ENCODE measurements around the gene SPAG7.

Gene SPAG7

DNA sequence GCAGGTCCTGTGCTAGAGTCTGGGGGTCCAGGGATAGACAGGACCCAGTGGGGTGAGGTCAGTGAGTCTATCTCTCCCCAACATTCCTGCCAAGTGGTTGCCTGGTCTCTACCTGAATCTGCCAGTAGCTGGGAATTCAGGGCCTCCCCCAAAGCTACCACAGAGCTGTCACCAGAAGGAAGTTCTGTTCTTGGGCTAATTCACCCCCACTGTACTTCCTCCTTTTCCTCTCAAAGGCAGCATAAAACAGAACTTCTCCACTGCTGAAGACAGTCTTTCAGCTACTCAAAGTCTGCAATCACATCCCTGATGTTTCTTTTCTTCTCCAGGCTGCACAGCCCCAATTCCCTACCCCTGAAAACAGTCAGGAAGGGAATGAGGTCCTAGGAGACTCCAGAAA, 11.1 kb upstream of the SPAG7 start:
- DNase-seq (ENCODE audit: extremely low read depth in 1 of 2, low read depth in 1 of 2), result no peak

DNA sequence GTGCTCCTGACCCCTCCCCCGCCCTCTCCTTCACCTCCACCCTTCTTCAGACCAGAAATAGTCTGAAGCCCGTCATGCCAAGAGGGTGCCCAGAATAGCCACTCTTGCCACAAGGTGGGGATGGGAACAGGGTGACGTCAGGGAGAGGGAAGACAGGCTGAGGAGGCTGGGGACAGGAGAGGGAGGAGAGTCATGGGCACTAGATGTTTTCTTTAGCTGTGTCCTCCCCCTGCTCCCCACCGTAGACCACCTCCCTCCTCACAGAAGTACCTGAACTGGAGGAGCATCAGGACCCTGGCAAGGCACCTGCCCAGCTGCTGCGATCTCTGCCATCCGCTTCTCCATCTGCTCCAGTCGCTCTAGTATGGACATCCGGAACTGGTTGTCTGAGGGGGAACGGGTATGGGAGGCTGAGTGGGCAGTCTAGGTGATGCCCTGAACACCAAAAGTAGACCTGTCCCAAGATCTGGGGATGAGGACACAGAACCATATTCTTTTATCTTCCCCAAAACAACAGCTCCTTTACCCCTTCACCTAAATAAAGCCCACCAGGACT, 6.6 kb upstream of the SPAG7 start:
- no peak for DNase-seq (ENCODE audit: extremely low read depth in 1 of 2, low read depth in 1 of 2)

DNA sequence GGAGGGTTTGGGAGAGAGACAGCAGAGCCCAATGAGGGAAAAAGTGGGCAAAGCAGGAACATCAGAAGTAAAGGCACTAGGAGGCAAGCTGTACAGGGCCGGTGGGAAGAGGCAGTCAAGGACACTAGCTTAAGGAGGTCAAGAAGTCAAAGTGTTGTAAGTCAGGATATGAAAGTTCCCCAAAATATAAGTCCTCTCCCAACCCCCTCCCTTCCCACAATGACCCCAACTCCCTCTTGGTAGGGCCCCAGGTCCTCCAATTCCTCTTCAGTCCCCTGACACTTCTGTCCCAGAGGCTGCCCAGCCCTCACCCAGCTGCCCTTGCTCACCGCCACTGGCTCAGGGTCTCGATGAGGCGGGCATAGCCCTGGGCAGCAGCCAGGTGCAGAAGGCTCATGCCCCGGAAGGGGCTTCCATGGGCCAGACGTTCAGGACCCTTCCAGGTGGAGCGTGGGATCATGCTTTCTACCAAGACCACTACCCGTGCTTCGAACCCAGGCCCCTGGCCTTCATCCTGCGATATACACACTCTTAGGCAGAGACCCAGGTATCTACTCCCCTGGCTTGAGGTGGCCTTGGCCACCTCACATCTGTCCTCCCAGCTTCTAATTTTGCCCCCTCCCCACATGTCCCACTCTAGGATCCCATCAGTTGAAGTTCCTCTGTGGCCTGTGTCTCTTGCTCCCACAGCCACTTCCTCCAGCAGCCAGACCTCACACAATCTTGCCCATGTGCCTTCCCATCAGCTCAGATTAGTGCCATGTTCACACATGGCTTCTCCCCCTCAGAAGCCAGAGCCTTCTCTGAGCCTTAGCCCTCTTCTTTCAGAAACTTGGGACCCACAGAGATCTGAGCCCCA, 5.9 kb upstream of the SPAG7 start:
- DNase-seq (ENCODE audit: extremely low read depth in 1 of 2, low read depth in 1 of 2), result no peak

DNA sequence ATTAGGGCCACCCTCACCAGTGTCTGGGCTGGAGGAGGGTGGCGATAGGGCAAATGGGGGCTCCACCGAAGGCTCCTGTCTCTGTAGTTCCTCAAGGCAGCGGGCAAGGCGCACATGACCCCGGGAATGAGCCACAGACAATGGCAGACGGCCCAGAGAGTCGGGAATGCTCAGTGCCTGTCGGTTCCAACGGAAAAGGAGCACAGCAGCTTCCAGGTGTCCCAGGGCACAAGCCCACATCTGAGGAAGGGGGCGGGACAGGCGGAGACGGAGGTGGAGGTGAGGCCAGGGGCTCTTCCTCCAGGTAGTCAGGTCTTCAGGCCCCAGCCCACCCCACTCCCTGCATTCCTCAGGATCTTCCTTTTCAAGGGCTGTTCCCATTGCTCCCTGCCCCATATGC, 5.1 kb upstream of the SPAG7 start:
- no peak for DNase-seq (ENCODE audit: extremely low read depth in 1 of 2, low read depth in 1 of 2)

DNA sequence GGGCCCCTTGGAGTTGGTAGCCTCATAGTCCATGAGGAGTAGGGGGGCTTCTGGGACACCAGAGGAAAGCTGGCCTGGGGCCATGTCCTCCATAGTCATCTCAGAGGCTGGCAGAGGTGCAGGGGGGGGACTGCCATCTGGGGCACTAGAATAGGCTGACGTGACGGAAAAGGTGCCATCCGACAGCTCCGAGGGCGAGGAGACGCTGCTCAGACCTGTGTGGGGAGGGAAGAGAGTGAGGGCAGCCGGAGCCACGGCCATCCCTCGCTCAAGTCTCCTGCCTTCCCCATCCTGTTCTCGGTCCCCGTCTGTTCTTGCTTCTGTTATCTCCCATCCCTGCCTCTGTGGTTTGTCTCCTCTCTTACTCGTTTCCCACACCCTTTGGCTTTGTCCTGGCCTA, 4.7 kb upstream of the SPAG7 start:
- no peak for DNase-seq (ENCODE audit: extremely low read depth in 1 of 2, low read depth in 1 of 2)

DNA sequence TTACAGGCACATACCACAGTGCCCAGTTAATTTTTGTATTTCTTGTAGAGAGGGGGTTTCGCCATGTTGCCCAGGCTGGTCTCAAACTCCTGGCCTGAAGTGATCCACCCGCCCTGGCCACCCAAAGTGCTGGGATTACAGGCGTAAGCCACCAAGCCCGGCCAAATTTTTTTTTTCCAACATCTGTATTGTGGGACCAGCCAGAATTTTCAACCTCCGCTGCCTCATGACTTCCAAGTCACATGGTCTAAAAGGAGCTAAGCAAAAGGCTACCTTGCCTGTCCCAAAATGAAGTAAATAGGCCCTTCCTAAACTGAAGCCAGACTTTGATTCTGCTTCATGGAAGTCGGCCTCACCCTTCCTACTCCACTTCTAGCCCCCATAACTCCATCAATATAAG, 4.2 kb upstream of the SPAG7 start:
- DNase-seq (ENCODE audit: extremely low read depth in 1 of 2, low read depth in 1 of 2), result no peak

DNA sequence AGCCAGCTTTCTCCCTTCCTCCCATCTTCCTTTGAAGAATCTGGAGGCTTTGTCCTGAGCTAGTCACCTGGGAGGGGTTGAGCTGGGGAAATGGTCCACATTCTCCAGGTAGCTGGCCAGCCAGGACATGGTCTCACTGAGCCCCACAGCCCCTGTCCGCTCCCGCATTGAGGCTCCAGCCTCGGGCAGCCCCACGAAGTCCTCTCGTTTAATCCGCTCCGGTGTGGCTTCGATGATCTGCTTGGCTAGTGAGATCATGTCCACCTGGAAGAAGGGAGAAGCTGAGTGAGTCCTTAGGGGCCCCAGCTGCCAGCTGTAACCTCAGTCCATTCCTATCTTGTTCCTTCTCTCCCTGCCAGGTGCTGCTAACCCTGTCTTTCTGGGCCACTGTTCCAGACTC, 2.7 kb upstream of the SPAG7 start:
- DNase-seq (ENCODE audit: extremely low read depth in 1 of 2, low read depth in 1 of 2), result no peak

DNA sequence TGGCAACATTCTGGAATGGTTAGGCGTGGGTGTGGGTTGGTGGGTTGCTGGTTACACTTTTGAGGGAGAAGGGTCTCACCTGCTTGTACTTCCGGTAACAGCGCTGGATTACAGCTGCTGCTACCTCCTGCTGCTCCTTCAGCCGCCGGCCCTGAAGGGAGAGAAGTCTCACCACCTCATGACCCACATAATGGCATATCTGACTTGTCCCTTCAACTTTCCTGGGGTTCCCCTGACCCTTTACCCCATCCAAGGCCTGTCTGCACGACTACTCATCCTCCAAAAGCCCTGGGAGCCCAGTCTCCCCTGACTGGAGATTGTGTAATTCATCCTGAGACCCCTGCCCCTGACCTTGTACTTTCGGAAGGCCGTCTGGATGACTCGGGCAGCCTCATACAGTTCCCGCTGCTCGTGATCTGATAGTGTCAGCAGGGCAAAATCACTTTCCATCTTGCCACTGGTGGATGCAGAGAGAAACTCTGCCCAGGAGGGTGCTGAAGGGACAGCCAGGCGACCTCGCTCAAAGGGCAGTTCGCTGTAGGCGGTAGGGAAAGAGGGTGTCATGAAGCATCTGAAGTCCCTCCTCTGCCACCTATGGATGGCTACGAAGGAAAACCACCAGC, 2.0 kb upstream of the SPAG7 start:
- DNase-seq (ENCODE audit: extremely low read depth in 1 of 2, low read depth in 1 of 2), result no peak

DNA sequence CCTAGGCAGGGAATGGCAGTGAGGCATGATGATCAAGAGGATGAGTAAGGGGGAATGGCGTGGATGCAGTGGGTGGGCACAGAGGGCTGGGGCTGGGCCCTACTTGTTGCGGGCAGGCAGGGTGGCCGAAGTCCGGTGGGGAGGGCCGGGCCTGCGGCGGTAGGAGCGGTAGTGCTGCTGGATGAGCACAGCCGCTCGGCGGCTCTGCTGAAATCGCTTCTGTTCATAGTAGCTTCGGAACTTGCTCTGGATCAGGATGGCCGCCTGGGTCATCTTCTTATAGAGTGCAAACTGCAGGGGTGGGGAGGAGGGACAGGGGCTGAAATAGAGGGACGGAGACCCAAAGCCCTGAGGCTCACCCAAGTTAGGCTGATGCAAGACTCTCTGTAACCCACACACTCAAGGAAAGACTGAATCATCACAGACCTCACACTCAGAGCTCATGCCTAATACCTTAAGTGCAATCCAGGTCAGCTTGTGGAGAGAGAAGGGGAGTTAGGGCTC, 1.5 kb upstream of the SPAG7 start:
- no peak for DNase-seq (ENCODE audit: extremely low read depth in 1 of 2, low read depth in 1 of 2)

DNA sequence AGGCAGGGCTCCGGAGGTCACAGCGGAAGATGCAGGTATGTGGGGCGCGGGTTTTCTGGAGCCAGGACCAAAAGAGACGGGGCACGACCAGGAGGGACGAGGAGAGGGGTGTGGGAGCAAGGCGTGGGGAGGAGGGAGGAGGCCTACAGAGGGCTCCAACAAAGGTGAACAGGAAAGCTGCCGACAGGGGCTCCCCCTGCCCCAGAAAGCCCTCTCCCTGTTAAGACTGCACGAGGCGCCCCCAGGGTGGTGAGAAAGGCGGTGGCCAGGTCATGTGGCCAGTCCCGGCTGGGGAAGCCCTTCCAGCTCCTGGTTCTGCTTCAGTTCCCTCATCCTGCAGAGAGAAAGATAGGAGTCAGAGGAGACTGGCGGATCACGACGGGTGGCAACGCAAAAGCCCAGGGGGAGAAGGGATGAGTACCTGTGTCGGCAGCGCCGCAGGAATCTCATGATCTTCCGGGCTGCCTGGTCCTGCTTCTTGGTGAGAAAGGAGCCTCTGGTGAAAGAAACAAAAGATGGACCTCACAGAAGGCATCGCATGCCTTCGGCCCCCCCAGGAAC, 949 bp upstream of the SPAG7 start:
- DNase-seq (ENCODE audit: extremely low read depth in 1 of 2, low read depth in 1 of 2), result no peak

DNA sequence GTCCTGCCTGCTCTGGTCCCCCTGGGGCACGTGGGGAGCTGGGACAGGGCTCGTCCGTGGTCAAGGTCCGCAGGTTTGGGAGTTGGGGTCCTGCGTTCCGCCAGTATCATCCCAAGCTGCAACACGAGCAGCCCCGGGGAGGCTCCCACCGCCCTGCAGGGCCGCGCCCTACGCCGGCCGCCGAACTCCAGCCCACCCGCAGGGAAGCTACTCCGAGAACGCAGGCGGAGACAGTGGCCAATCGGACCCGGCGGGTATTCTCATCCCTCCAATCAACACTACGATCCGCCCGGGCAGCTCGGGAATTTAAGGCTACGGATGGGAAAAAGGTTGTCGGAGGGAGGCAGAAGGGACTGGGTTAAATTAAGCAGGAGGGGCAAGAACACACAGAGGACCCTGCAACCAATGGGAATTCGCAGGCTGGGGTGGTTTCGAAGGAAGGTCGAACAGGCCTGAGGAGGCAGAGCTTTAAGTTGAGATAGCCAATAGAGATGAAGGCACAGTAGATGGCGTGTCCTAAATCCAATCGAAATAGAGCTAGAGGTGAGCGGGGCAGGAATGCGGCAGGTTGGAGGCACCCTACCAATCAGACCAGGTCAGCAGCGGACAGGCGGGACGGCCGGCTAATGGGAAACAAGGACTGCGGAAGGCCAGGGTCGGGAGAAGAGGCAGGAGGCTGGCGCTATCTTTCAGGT, 626 bp downstream of the SPAG7 start:
- DNase-seq (ENCODE audit: extremely low read depth in 1 of 2, low read depth in 1 of 2), result peak; percentile 82 to 92

DNA sequence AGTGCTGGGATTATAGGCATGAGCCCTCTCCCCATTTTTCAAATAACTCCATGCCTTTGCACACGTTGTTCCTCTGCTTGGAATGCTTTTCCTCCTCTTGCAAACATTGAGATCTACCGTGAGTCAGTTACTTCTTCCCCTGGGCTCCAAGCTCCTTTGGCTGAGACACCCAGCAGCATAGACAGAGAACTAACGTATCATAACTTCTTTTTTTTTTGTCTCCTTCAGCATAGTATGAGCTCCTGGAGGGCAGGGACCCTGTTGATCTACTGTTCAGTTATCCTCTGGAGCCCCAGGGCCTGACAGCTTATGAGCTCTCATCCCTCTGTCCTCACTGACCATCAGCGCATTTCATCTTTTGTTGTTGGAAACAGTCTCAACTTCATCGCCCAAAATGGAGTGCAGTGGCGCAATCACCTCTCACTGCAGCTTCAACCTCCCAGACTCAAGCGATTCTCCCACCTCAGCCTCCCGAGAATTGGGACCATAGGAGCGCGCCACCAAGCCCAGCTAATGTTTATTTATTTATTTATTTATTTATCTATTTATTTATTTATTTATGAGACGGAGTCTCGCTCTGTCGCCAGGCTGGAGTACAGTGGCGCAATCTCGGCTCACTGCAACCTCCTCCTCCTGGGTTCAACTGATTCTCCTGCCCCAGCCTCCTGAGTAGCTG, 2.2 kb downstream of the SPAG7 start:
- no peak for DNase-seq (ENCODE audit: extremely low read depth in 1 of 2, low read depth in 1 of 2)

DNA sequence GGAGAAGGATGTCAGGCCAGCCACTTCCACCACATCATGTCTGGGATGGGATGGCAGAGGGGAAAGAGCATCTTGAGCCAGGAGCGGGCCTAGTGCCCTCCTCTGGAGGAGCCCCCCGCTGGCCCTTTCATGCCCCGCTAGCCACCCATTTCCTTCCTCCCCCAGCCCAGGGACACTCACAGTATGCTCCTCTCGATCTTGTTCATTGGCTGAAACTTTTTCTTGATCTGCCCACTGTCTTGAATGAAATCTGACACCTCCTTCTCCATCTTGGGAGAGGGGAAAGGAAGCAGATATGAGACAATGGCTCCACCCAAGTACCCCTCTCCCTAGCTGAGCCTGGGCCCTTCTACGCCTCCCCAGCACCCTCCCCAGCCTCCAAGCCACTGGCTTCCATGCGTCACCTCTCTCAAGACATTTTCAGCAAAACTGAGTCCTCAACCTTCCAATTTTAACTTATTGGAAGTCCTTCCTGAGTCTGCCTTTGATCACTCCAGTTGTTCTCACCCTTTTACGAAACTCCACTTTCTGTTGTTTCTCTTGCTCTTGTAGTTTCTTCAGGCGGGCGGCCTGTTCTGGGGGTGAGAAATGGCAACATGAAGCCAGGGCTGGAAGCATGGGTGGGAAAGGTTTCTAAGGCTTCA, 7.2 kb downstream of the SPAG7 start:
- no peak for DNase-seq (ENCODE audit: extremely low read depth in 1 of 2, low read depth in 1 of 2)

DNA sequence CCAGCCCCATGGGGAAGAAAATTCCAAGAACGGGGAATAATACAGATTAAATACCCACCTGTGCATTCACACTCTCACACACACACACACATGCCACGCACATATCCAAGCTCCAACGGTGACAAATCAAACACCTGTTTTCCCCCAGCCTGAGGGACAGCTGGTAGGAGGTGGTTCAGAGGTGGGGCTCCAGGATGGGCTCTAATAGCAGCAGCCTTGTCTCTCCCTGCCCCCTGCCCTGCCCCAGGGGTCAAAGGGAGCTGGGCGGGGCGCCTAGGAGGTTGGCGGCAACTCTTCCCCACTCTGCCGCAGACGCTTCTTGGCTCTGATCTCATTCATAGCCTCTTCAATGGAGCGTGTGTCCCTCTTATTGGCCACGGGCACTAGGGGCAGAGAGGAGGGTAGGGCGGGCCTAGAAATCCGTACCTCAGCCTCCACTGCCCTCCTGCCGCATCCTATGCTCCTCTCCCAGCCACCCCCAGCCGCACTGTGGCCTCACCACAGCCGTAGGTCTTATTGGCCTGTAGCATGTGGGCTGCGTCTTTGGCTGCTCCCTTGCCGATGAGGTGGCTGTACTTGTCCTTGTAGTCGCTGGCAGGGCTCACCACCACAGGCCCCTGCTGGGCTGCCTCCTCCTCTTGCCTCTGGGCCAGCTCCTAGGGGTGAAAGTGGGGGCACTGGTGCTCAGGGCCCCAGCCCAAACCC, 8.2 kb downstream of the SPAG7 start:
- DNase-seq (ENCODE audit: extremely low read depth in 1 of 2, low read depth in 1 of 2), result no peak

DNA sequence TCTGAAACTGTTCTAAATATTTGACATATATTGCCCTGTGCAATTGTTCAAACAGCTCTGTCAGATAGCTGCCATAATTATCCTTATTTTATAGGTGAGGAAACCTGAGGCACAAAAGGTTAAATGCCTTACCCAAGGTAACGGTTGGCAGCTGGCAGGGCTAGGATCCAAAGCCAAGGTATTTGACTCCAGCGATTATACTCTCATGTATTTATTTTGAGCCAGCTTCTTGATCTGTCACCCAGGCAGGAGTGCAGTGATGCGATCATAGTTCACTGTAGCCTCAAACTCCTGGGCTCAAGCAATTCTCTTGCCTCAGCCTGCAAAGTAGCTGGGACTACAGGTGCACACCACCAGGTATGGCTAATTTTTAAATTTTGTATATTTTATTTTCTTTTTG, 9.5 kb downstream of the SPAG7 start:
- no peak for DNase-seq (ENCODE audit: extremely low read depth in 1 of 2, low read depth in 1 of 2)

DNA sequence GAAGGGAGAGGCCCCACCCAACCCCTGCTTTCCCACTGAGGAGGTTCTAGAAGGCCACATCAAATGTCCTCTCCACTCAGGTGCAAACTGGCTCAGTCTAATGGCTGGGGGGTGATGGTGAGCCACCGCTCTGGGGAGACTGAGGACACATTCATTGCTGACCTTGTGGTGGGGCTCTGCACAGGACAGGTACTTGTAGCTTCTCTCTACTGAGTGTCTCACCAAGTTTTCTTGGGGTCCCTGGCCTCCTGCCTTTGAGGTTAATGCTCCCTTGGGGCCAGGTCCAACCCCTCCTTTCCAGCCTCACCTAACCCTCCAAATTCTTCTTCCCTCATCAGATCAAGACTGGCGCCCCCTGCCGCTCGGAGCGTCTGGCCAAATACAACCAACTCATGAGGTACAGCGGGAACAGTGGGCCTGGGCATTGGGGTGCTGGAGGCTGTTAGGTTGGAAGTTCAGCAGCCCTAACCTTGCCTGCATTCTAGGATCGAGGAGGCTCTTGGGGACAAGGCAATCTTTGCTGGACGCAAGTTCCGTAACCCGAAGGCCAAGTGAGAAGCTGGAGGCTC, 11.0 kb downstream of the SPAG7 start:
- DNase-seq (ENCODE audit: extremely low read depth in 1 of 2, low read depth in 1 of 2), result no peak

DNA sequence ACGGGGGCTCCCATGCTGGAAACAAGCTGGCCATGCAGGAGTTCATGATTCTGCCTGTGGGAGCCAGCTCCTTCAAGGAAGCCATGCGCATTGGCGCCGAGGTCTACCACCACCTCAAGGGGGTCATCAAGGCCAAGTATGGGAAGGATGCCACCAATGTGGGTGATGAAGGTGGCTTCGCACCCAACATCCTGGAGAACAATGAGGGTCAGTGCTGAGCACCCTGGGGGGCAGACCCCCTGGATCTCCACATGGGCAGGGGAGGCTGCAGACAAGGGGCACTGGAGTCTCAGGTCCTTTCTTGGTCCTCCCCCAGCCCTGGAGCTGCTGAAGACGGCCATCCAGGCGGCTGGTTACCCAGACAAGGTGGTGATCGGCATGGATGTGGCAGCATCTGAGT, 12.5 kb downstream of the SPAG7 start:
- DNase-seq (ENCODE audit: extremely low read depth in 1 of 2, low read depth in 1 of 2), result no peak

DNA sequence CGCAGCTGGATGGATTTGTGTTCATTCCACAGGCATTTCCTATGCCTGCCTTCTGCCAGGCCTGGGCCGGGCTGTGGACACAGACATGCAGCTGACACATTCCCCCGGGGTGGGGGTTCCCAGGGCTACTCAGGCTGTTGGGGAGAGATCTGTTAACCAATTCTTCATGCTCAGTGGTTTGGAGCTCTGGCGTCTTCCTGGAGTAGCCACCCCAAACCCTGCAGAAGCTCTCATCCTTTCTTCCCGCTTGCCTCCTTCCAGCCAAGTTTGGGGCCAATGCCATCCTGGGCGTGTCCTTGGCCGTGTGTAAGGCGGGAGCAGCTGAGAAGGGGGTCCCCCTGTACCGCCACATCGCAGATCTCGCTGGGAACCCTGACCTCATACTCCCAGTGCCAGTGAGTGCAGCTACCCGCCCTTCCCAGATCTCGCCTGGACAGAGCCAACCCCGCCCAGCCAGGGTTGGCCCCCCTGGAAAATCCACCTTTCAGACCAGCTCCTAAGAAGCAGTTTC, 14.1 kb downstream of the SPAG7 start:
- DNase-seq (ENCODE audit: extremely low read depth in 1 of 2, low read depth in 1 of 2), result no peak

DNA sequence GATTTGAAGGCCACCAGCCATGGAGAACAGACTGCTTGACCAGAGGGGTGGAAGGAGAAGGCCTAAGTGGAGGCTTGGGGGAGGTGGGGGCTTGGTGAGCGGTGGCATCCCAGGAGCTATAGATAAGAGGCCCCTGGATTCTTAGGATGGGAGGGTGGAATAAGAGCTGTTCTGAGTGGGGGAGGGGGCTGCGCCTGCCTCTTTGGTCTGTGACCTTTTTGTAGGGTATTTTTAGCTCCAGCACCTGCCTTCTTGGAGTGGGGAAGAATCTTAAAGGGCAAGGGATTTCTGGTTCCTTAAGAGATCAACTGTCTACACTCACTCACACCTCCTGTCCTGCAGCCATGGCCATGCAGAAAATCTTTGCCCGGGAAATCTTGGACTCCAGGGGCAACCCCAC, 16.1 kb downstream of the SPAG7 start:
- no peak for DNase-seq (ENCODE audit: extremely low read depth in 1 of 2, low read depth in 1 of 2)

Measured in activated CD8-positive, alpha-beta memory T cell treated with anti-CD3 and anti-CD28 coated beads for 1 hour (primary cell).